GM21825 (cell line): ENCODE results near the gene TBC1D3K.
"Not testable (repeated sequence)": the region's sequence is repeated elsewhere in the genome, so short reads cannot be mapped to it uniquely, and the experiment has no call there.

Experiments
- ATAC-seq: cut with Tn5 transposase; IDR thresholded peaks from one replicate; pipeline ENCODE4 v1.9.1; 2021; ENCODE audit warnings: mild to moderate bottlenecking, moderate library complexity; ENCODE audit not compliant: unreplicated experiment

The TBC1D3K gene

GRCh38 chr17:37924115-37924514 lies at the start of gene TBC1D3K:
Gene TBC1D3K, plus strand, starts transcription at chr17:37924415. Its CDS starts 1,585 bp downstream, at chr17:37926000.
- not testable (repeated sequence) for ATAC-seq

- no peak for ATAC-seq
Observed at GRCh38 chr17:37884516-37884915, 39.7 kb upstream of the TBC1D3K start.

- ATAC-seq = no peak
Observed at GRCh38 chr17:37885136-37885535, 39.1 kb upstream of the TBC1D3K start.

- ATAC-seq = no peak
Observed at GRCh38 chr17:37888881-37889280, 35.3 kb upstream of the TBC1D3K start.

- ATAC-seq = not testable (repeated sequence)
Observed at GRCh38 chr17:37896961-37897360, 27.3 kb upstream of the TBC1D3K start.
